ENCODE data around the gene NHERF2. TPM values are rescaled to one million over a fixed set of nuclear protein-coding genes. Genes with fewer than 3 reads are reported as not detected.

NHERF2 gene
- 104 and 144 TPM in 2 replicates for total RNA-seq (2021)
- percentile 41 among the genes with signal in this experiment for Bru-seq, nascent RNA
- percentile 49 among the genes with signal in this experiment for BruChase-seq, experiment 1, labeled RNA remaining after a 2-hour chase
- percentile 65 among the genes with signal in this experiment for BruChase-seq, experiment 2, labeled RNA remaining after a 6-hour chase
- long read RNA-seq, transcript SLC9A3R2-202 (7 exons, 1,564 nt), result minor isoform, 30 of 243 reads
- long read RNA-seq, transcript SLC9A3R2-208 (6 exons, 1,199 nt), result minor isoform, 19 of 243 reads
- long read RNA-seq, transcript SLC9A3R2-207 (6 exons, 759 nt), result minor isoform, 9 of 243 reads
- long read RNA-seq, transcript SLC9A3R2-201 (7 exons, 2,194 nt), result major isoform, 145 of 243 reads
- long read RNA-seq, partial matches to known transcripts, result 7 of 243 reads
- long read RNA-seq, other reads (novel, unspliced or antisense), result 29 of 243 reads

GRCh38 chr16:2026461-2027023 lies at the start of gene NHERF2:
NHERF2 (plus strand) TSS chr16:2026902; CDS start chr16:2027006, 104 bp downstream.
- H3K36me3 ChIP-seq (ENCODE audit: low read depth), result no peaks in the 10 kb centered on the region
- POLR2A ChIA-PET (ENCODE audit: unreplicated experiment), result interaction anchor here (0.6 kb wide), 1 partner anchor 62 kb away, joined by 7 read pairs; the partner anchor contains the start of gene RPS2
- CTCF ChIA-PET, result interaction anchor here (0.6 to 0.7 kb wide), 2 partner anchors 15 to 21 kb away, joined by 5 to 12 read pairs; partner anchors contain the start of gene TSC2
- H3K27ac ChIP-seq, result no peak within 1 kb of the TSS
- H3K27me3 ChIP-seq (ENCODE audit: insufficient read depth, low read depth), result no peaks in the 10 kb centered on the region
- H3K79me2 ChIP-seq (ENCODE audit: low read depth), result 0 out of 2 replicates have a peak, but pooled peaks cover 4% of the 10 kb centered on the region
- H3K9me2 ChIP-seq (ENCODE audit: insufficient read depth), result no peaks in the 10 kb centered on the region
- intact Hi-C loops (cut with micrococcal nuclease; ENCODE audit: unreplicated experiment), result no loop called here
- peak in 1 of 2 experiments; percentile 51 for DNase-seq
- peaks cover 16% of the 10 kb centered on the region for H3K4me1 ChIP-seq (replicated peaks; ENCODE audit: insufficient read depth)
- H2AFZ ChIP-seq, result 0 out of 2 replicates have a peak within 1 kb of the TSS, but pooled peaks have one; percentile 22
- no peaks in the 10 kb centered on the region for H3K9me3 ChIP-seq (ENCODE audit: insufficient read depth, low read depth)
- TF ChIP-seq, protein P1, sequence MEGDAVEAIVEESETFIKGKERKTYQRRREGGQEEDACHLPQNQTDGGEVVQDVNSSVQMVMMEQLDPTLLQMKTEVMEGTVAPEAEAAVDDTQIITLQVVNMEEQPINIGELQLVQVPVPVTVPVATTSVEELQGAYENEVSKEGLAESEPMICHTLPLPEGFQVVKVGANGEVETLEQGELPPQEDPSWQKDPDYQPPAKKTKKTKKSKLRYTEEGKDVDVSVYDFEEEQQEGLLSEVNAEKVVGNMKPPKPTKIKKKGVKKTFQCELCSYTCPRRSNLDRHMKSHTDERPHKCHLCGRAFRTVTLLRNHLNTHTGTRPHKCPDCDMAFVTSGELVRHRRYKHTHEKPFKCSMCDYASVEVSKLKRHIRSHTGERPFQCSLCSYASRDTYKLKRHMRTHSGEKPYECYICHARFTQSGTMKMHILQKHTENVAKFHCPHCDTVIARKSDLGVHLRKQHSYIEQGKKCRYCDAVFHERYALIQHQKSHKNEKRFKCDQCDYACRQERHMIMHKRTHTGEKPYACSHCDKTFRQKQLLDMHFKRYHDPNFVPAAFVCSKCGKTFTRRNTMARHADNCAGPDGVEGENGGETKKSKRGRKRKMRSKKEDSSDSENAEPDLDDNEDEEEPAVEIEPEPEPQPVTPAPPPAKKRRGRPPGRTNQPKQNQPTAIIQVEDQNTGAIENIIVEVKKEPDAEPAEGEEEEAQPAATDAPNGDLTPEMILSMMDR (conservative IDR thresholded peaks at IDR 0.05), result no peak
- TF ChIP-seq EZH2 (IDR thresholded peaks at IDR 0.05; ENCODE audit: low read depth), result no peak
- no TSS peak for BruUV-seq (replicated peaks)
- H3F3A ChIP-seq (ENCODE audit: insufficient read depth, low read depth), result peaks cover 9% of the 10 kb centered on the region; the same call in 1 of the 2 replicates
- H4K20me1 ChIP-seq (ENCODE audit: insufficient read depth), result peaks cover 4% of the 10 kb centered on the region; the same call in 1 of the 2 replicates
- peak within 1 kb of the TSS; percentile 58 for H3K4me3 ChIP-seq
- peak within 1 kb of the TSS; percentile 85 for H3K4me2 ChIP-seq

DNA sequence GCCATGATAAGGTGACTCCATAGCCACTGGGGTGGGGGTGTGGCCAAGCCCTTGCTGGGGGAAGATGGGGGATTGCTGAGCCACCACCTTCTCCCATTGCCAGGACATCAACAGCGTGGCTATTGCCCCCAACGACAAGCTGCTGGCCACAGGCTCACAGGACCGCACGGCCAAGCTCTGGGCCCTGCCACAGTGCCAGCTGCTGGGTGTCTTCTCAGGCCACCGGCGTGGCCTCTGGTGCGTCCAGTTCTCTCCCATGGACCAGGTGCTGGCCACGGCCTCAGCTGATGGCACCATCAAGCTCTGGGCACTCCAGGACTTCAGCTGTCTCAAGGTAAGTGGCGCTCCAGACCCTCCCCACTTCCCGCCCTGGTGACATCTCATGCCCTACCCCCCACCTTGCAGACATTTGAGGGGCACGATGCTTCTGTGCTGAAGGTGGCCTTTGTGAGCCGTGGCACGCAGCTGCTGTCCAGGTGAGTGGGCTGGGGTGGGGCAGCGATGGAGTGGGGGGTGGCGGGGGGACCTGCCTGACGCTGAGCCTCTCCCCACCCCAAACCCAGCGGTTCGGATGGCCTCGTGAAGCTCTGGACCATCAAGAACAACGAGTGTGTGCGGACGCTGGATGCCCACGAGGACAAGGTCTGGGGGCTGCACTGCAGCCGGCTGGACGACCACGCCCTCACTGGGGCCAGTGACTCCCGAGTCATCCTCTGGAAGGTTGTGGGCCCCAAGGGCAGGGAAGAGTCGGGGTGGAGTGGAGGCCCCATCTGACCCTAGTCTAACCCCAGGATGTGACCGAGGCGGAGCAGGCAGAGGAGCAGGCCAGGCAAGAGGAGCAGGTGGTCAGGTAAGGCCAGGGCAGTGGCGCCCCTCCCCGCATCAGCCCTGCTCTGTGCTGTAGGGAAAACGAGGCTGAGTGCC lies 49.5 kb upstream of the NHERF2 start:
- H3K79me2 ChIP-seq (ENCODE audit: low read depth), result peaks cover 21% of the 10 kb centered on the region
- H3K9me3 ChIP-seq (ENCODE audit: insufficient read depth, low read depth), result no peaks in the 10 kb centered on the region
- H3K4me2 ChIP-seq, result no peak overlapping the region
- intact Hi-C loops (cut with micrococcal nuclease; ENCODE audit: unreplicated experiment), result no loop called here
- DNase-seq, result no peak
- ChIA-PET CTCF (interaction anchor here (0.6 kb wide), 1 partner anchor 574 kb away, joined by 4 read pairs; no protein-coding TSS in a partner anchor), POLR2A (ENCODE audit: unreplicated experiment) (interaction anchor here (0.6 kb wide), 1 partner anchor 12 kb away, joined by 7 read pairs; the partner anchor contains the start of gene RPS2)
- H3K36me3 ChIP-seq (ENCODE audit: low read depth), result peaks cover 3% of the 10 kb centered on the region; the same call in 1 of the 2 replicates
- no peaks in the 10 kb centered on the region for H3K27me3 ChIP-seq (ENCODE audit: insufficient read depth, low read depth)
- no peak overlapping the region for H3K27ac ChIP-seq
- no peak for TF ChIP-seq EZH2 (IDR thresholded peaks at IDR 0.05; ENCODE audit: low read depth)
- TF ChIP-seq, protein P1 (conservative IDR thresholded peaks at IDR 0.05), result no peak
- H3K9me2 ChIP-seq (ENCODE audit: insufficient read depth), result no peaks in the 10 kb centered on the region
- peaks cover 12% of the 10 kb centered on the region; the same call in 1 of the 2 replicates for H4K20me1 ChIP-seq (ENCODE audit: insufficient read depth)
- H3K4me1 ChIP-seq (replicated peaks; ENCODE audit: insufficient read depth), result peaks cover 46% of the 10 kb centered on the region
- H3F3A ChIP-seq (ENCODE audit: insufficient read depth, low read depth), result peaks cover 42% of the 10 kb centered on the region
- no TSS peak for BruUV-seq (replicated peaks)
- H3K4me3 ChIP-seq, result no peak overlapping the region
- H2AFZ ChIP-seq, result no peak overlapping the region

Data from PC-9 (cell line).